Measurements from ENCODE around the gene TBC1D16. TPM values are rescaled to one million over a fixed set of nuclear protein-coding genes. Genes with fewer than 3 reads are reported as not detected.
A peak's percentile ranks its signal among the peaks of the same experiment; 100 is the strongest.

Gene TBC1D16, protein sequence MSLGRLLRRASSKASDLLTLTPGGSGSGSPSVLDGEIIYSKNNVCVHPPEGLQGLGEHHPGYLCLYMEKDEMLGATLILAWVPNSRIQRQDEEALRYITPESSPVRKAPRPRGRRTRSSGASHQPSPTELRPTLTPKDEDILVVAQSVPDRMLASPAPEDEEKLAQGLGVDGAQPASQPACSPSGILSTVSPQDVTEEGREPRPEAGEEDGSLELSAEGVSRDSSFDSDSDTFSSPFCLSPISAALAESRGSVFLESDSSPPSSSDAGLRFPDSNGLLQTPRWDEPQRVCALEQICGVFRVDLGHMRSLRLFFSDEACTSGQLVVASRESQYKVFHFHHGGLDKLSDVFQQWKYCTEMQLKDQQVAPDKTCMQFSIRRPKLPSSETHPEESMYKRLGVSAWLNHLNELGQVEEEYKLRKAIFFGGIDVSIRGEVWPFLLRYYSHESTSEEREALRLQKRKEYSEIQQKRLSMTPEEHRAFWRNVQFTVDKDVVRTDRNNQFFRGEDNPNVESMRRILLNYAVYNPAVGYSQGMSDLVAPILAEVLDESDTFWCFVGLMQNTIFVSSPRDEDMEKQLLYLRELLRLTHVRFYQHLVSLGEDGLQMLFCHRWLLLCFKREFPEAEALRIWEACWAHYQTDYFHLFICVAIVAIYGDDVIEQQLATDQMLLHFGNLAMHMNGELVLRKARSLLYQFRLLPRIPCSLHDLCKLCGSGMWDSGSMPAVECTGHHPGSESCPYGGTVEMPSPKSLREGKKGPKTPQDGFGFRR
- total RNA-seq (2014; rRNA removed; shearing (Covaris generic)): 8.9 and 10.7 TPM in 2 replicates

DNA sequence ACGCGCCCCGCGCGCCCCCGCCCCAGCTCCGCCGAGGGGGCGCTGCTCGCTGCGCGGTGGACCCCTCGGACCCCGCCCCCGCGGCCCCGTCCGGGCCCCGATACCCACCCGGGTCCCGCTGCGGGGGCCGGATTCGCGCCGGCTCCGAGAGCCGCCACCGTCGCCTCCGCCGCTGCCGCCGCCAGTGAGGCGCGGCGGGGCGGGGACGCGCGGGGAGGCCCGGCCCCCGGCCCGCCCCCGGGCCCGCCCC is at the start of gene TBC1D16:
Gene TBC1D16 (minus strand): TSS at position 186 of the 250 bp plus-strand sequence. CDS start 22,325 bp downstream, outside the sequence.
- no peak for DNase-seq (ENCODE audit: low read depth)

DNA sequence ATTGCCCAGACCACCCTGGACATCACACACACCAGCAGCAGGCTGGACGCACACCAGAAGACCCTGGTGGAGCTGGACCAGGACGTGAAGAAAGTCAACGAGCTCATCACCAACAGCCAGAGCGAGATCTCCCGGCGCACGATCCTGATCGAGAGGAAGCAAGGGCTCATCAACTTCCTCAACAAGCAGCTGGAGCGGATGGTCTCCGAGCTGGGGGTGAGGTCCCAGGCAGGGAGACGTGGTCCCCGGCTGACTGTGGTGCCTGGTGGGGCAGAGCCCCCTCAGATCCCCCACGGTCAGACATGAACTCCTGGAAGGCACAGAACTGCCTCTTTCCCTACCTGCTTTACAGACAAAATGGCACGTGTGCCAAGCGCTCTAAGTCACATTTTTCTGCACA is 49.1 kb upstream of the TBC1D16 start:
- no peak for DNase-seq (ENCODE audit: low read depth)

DNA sequence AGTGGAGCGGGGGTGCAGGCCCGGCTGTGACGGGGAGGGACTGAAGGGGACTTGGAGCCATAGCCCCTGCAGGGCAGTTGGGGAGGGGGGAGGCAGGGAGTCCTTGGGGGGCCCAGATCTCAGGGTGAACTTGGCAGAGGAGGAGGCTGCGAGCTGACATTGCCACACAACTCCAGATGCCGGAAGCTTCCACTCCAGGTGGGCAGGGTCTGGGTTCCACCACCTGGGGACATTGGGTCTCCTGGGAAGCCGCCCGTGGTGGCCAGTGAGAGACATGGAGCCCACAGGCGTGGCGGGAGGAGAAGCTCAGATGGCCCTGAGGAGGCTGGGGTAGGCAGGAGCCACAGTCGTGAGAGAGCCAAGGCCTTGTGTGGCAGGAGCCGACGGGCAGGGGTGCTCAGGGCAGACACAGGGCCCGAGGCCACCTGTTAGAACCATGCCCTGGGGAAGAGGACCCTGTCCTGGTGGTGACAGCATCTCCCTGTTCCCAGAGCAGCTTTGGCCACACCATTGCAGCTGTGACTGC is 47.5 kb upstream of the TBC1D16 start:
- no peak for DNase-seq (ENCODE audit: low read depth)

DNA sequence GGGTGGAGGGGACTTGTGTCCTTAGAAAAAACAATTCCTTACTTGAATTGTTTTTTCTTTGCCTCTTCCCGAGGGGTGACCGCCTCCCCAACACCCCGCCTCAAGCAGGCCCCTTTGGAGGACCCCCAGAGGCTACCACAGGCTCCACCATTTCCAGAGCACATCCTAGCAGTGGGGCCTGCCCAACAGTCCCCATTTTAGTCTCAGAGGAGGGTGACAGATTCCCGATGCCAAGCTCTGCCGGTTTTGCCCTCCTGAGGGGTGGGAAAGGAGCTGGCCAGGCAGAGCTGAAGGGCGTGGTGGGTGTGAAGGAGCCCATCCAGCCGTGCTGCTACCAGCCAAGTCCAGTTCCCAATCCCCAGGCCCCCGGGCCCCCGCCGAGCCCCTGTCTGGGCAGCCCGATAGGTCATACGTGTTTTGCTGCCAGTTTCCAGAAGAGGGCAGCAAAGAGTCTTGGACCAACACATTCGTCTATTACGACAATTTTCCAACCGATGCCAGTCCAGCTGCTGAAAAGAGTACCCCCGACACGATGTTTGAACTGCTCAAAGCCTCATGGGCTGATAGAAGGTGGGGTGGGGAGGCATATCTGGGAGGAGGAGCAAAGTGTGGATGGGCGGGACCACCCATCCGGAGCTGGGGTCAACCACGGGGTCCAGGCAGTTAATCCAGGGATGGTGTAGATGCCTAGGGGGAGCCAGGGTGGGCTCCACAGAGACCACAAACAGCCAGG is 46.9 kb upstream of the TBC1D16 start:
- DNase-seq (ENCODE audit: low read depth): peak; percentile 63

DNA sequence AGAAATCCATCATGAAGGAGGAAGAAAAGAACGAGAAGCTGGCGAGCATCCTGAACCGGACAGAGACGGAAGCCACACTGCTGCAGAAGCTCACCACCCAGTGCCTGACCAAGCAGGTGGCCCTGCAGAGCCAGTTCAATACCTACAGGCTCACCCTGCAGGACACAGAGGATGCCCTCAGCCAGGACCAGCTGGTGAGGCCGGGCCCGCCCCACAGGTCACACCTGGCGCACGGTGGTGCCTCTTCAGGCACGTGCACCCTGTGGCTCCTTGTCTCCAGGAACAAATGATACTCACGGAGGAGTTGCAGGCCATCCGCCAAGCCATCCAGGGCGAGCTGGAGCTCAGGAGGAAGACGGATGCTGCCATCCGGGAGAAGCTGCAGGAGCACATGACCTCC is 45.9 kb upstream of the TBC1D16 start:
- no peak for DNase-seq (ENCODE audit: low read depth)

- no peak for DNase-seq (ENCODE audit: low read depth)
Measured at GRCh38 chr17:80080081-80080480, 44.4 kb upstream of the TBC1D16 start.

GRCh38 chr17:80072410-80072809 is 36.7 kb upstream of the TBC1D16 start:
- DNase-seq (ENCODE audit: low read depth): no peak

DNA sequence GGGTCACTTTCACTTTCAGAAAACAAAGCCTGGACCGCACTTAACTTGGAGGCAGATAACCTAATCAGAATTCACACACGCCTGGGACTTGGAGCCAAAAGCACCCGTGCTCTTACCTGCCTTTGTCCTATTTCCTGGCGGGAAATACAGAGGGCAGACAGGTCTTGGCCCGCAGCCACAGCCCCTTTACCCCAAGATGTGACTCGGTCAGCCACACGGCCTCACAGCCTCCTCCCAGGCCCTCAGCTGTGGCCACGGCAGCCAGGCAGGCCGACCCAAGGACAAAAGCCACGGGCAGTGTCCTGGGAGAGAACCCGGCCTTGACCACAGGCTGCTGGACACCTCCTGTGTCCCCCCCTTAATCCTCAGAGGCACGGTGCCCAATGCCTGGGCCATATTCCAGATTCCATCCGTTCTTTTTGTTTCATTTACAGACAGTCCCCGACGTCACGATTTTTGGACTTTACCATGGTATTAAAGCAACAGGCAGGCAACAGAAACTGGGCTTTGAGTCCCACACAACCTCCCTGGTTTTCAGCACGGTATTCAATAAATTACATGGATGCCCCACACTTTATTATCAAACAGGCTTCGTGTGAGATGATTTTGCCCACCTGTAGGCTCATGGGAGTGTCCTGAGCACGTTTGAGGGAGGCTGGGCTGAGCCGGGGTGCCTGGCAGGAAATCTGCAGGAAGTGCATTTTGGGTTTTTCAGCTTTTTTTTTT is 35.6 kb upstream of the TBC1D16 start:
- peak; percentile 40 for DNase-seq (ENCODE audit: low read depth)

DNA sequence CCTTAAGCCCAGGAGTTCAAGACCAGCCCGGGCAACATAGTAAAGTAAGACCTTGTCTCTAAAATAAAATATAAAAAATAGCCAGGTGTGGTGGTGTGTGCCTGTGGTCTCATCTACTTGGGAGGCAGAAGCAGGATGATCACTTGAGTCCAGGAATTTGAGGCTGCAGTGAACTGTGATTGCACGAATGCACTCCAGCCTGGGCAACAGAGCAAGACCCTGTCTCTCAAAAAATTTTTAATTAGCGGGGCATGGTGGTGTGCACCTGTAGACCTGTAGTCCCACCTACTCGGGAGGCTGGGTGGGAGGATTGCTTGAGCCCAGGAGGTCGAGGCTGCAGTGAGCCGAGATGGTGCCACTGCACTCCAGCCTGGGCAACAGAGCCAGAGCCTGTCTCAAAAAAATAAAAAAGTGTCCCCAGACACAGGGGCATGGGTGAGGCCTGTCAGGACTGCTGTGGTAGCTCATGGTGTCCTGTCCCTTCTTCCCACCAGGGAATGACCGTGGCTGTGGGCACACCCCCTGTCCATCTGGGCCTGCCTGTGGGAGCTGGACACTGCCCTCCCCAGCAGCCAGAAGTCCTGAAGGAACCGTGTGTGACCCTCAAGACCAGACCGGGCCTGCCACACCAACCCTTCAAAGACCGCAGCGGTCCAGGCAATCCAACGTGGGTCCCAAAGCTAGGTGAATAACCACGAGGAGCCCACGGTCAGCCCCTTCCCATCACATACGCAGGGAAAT is 34.9 kb upstream of the TBC1D16 start:
- no peak for DNase-seq (ENCODE audit: low read depth)

- peak; percentile 41 for DNase-seq (ENCODE audit: low read depth)
Measured at GRCh38 chr17:80068301-80069222, 32.9 kb upstream of the TBC1D16 start.

GRCh38 chr17:80067393-80067986 is 31.8 kb upstream of the TBC1D16 start:
- no peak for DNase-seq (ENCODE audit: low read depth)

DNA sequence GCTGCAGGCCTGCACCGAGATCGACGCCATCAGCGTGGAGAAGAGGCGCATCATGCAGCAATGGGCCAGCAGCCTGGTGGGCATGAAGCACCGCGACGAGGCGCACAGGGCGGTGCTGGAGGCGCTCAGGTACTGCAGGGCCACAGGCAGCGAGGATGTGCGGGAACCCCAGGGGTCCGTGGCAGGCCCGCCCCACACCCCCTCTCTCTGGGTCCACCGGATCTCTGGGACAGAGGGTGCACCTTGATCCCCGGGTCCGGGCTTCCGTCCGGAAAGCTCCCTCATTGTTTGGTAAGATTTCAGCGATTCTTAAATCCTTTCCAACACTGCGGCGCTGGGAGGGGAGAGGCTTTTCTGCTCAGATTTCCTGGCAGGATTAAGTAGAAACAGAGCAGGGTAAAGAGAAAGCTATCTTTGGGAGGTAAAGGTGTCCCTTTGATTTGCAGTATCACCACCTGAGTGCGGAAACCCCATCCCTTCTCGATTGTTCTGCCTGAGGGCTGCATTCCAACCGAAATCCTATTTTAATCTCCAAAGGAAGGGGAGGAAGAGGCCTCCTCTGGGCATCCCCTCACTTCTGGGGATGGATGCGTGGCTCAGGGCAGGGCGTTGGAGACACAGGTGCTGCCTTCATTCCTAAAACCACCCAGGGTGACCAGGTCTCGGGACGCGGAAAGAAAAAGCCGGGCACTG is 30.0 kb upstream of the TBC1D16 start:
- DNase-seq (ENCODE audit: low read depth): no peak

GRCh38 chr17:80064696-80065095 is 29.0 kb upstream of the TBC1D16 start:
- DNase-seq (ENCODE audit: low read depth): no peak

- DNase-seq (ENCODE audit: low read depth): peak; percentile 79
Measured at GRCh38 chr17:80063830-80064585, 28.3 kb upstream of the TBC1D16 start.

DNA sequence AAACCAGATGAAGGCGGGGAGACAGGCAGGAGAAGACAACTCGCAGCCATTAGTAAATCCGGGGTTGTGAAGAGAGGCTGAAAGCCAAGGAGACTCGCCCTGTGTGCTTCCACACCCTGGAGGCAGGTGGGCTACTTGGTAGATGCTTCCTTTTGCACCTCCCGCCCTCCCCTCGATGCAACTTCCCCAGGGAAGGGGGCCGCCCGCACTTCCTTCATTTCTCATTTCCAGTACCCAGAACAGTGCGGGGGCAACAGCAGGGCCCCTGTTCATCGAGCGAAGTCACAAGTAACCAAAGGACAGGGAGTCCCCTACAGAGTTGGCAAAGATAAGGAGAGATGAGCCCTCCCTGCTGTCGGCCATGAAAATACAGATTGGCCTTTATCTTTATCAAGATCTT is 25.7 kb upstream of the TBC1D16 start:
- DNase-seq (ENCODE audit: low read depth): no peak

GRCh38 chr17:80060644-80061043 is 25.0 kb upstream of the TBC1D16 start:
- DNase-seq (ENCODE audit: low read depth): no peak

- DNase-seq (ENCODE audit: low read depth): no peak
Measured at GRCh38 chr17:80058311-80058955, 22.8 kb upstream of the TBC1D16 start.

GRCh38 chr17:80055597-80055996 is 19.9 kb upstream of the TBC1D16 start:
- no peak for DNase-seq (ENCODE audit: low read depth)

Measured in RPMI7951 (cell line).